Activated T-cell treated with anti-CD3 and anti-CD28 coated beads, Interleukin-2, amount 50 U/mL, for 24 hours (primary cell): ENCODE results near the gene DR1.
A peak's percentile ranks its signal among the peaks of the same experiment; 100 is the strongest.
"Not testable (repeated sequence)": the region's sequence is repeated elsewhere in the genome, so short reads cannot be mapped to it uniquely, and the experiment has no call there.

Source experiments
- DNase-seq: peaks from one replicate; pipeline ENCODE4 v3.0.0-alpha.2; 2020
- H3K27ac Mint-ChIP-seq: 2 replicates; pipeline ENCODE4 v1.8.0; 2020; ENCODE audit warnings: mild to moderate bottlenecking, mixed read lengths
- H3K27me3 Mint-ChIP-seq: 2 replicates; pipeline ENCODE4 v1.8.0; 2020; ENCODE audit warnings: mixed read lengths
- H3K36me3 Mint-ChIP-seq: 2 replicates; pipeline ENCODE4 v1.8.0; 2020; ENCODE audit warnings: low read depth, mixed read lengths
- H3K4me1 Mint-ChIP-seq: 2 replicates; pipeline ENCODE4 v1.8.0; 2020; ENCODE audit warnings: low read depth, mixed read lengths
- H3K4me3 Mint-ChIP-seq: 2 replicates; pipeline ENCODE4 v1.8.0; 2020; ENCODE audit warnings: mild to moderate bottlenecking, moderate library complexity, mixed read lengths
- H3K9me3 Mint-ChIP-seq: 2 replicates; pipeline ENCODE4 v1.8.0; 2020; ENCODE audit warnings: mixed read lengths

The DR1 gene

GRCh38 chr1:93349231-93350135 is 3.8 kb downstream of the DR1 start:
- peak overlapping the region; percentile 79 for H3K27ac Mint-ChIP-seq
- H3K4me3 Mint-ChIP-seq: peak overlapping the region; percentile 89
- H3K9me3 Mint-ChIP-seq: no peaks in the 10 kb centered on the region
- no peak for DNase-seq
- H3K27me3 Mint-ChIP-seq: no peaks in the 10 kb centered on the region
- H3K4me1 Mint-ChIP-seq: peaks cover 42% of the 10 kb centered on the region
- peaks cover 83% of the 10 kb centered on the region for H3K36me3 Mint-ChIP-seq

- H3K27me3 Mint-ChIP-seq: no peaks in the 10 kb centered on the region
- peak overlapping the region; percentile 69 for H3K4me3 Mint-ChIP-seq
- no peak for DNase-seq
- H3K36me3 Mint-ChIP-seq: peaks cover 85% of the 10 kb centered on the region
- no peaks in the 10 kb centered on the region for H3K9me3 Mint-ChIP-seq
- peaks cover 45% of the 10 kb centered on the region for H3K4me1 Mint-ChIP-seq
- H3K27ac Mint-ChIP-seq: peak overlapping the region; percentile 72
These were observed 4.6 kb downstream of the DR1 start for GRCh38 chr1:93350322-93350721.

GRCh38 chr1:93350875-93351274 is 5.2 kb downstream of the DR1 start:
- Mint-ChIP-seq H3K4me1 (peaks cover 49% of the 10 kb centered on the region), H3K27ac (no peak overlapping the region), H3K27me3 (no peaks in the 10 kb centered on the region), H3K36me3 (peaks cover 85% of the 10 kb centered on the region), H3K9me3 (no peaks in the 10 kb centered on the region), H3K4me3 (peak overlapping the region; percentile 69)
- no peak for DNase-seq

GRCh38 chr1:93351346-93351745 is 5.6 kb downstream of the DR1 start:
- Mint-ChIP-seq H3K4me1 (peaks cover 52% of the 10 kb centered on the region), H3K27ac (peak overlapping the region; percentile 68), H3K36me3 (peaks cover 85% of the 10 kb centered on the region), H3K4me3 (peak overlapping the region; percentile 47)
- not testable (repeated sequence) for H3K27me3 Mint-ChIP-seq, DNase-seq, H3K9me3 Mint-ChIP-seq

GRCh38 chr1:93352376-93352775 is 6.7 kb downstream of the DR1 start:
- DNase-seq: no peak
- Mint-ChIP-seq H3K9me3 (no peaks in the 10 kb centered on the region), H3K4me3 (peak overlapping the region; percentile 47), H3K27ac (peak overlapping the region; percentile 77), H3K36me3 (peaks cover 85% of the 10 kb centered on the region), H3K27me3 (no peaks in the 10 kb centered on the region), H3K4me1 (peaks cover 58% of the 10 kb centered on the region)

GRCh38 chr1:93353286-93353685 is 7.6 kb downstream of the DR1 start:
- no peak for DNase-seq
- H3K4me3 Mint-ChIP-seq: no peak overlapping the region
- no peaks in the 10 kb centered on the region for H3K27me3 Mint-ChIP-seq
- H3K36me3 Mint-ChIP-seq: peaks cover 84% of the 10 kb centered on the region
- H3K9me3 Mint-ChIP-seq: no peaks in the 10 kb centered on the region
- H3K4me1 Mint-ChIP-seq: peaks cover 67% of the 10 kb centered on the region
- peak overlapping the region; percentile 81 for H3K27ac Mint-ChIP-seq

- Mint-ChIP-seq H3K27me3 (no peaks in the 10 kb centered on the region), H3K4me1 (peaks cover 74% of the 10 kb centered on the region), H3K4me3 (no peak overlapping the region), H3K36me3 (peaks cover 86% of the 10 kb centered on the region), H3K9me3 (no peaks in the 10 kb centered on the region), H3K27ac (no peak overlapping the region)
- no peak for DNase-seq
These were observed 9.0 kb downstream of the DR1 start for GRCh38 chr1:93354749-93355148.

- no peak overlapping the region for H3K4me3 Mint-ChIP-seq
- H3K9me3 Mint-ChIP-seq: no peaks in the 10 kb centered on the region
- DNase-seq: no peak
- H3K36me3 Mint-ChIP-seq: peaks cover 96% of the 10 kb centered on the region
- H3K4me1 Mint-ChIP-seq: peaks cover 76% of the 10 kb centered on the region
- H3K27ac Mint-ChIP-seq: no peak overlapping the region
- no peaks in the 10 kb centered on the region for H3K27me3 Mint-ChIP-seq
These were observed 11.5 kb downstream of the DR1 start for GRCh38 chr1:93357242-93357641.

- Mint-ChIP-seq H3K27me3 (no peaks in the 10 kb centered on the region), H3K4me1 (peaks cover 66% of the 10 kb centered on the region), H3K4me3 (no peak overlapping the region), H3K9me3 (no peaks in the 10 kb centered on the region), H3K27ac (peak overlapping the region; percentile 18), H3K36me3 (peaks cover 97% of the 10 kb centered on the region)
- no peak for DNase-seq
These were observed 12.6 kb downstream of the DR1 start for GRCh38 chr1:93358293-93358692.

GRCh38 chr1:93360111-93360510 is 14.4 kb downstream of the DR1 start:
- H3K27me3 Mint-ChIP-seq: no peaks in the 10 kb centered on the region
- H3K9me3 Mint-ChIP-seq: no peaks in the 10 kb centered on the region
- H3K4me3 Mint-ChIP-seq: no peak overlapping the region
- DNase-seq: no peak
- no peak overlapping the region for H3K27ac Mint-ChIP-seq
- H3K36me3 Mint-ChIP-seq: peaks cover 95% of the 10 kb centered on the region
- H3K4me1 Mint-ChIP-seq: peaks cover 63% of the 10 kb centered on the region

GRCh38 chr1:93362237-93362636 is 16.5 kb downstream of the DR1 start:
- Mint-ChIP-seq H3K4me1 (peaks cover 48% of the 10 kb centered on the region), H3K9me3 (no peaks in the 10 kb centered on the region), H3K4me3 (no peak overlapping the region), H3K27ac (no peak overlapping the region), H3K27me3 (no peaks in the 10 kb centered on the region), H3K36me3 (peaks cover 95% of the 10 kb centered on the region)
- DNase-seq: no peak

GRCh38 chr1:93365813-93366212 is 20.1 kb downstream of the DR1 start:
- H3K36me3 Mint-ChIP-seq: peaks cover 89% of the 10 kb centered on the region
- no peaks in the 10 kb centered on the region for H3K9me3 Mint-ChIP-seq
- H3K27ac Mint-ChIP-seq: no peak overlapping the region
- no peak for DNase-seq
- peaks cover 16% of the 10 kb centered on the region for H3K4me1 Mint-ChIP-seq
- no peak overlapping the region for H3K4me3 Mint-ChIP-seq
- H3K27me3 Mint-ChIP-seq: no peaks in the 10 kb centered on the region

- no peak overlapping the region for H3K4me3 Mint-ChIP-seq
- H3K4me1 Mint-ChIP-seq: no peaks in the 10 kb centered on the region
- no peak overlapping the region for H3K27ac Mint-ChIP-seq
- no peaks in the 10 kb centered on the region for H3K27me3 Mint-ChIP-seq
- DNase-seq: no peak
- H3K9me3 Mint-ChIP-seq: peaks cover 13% of the 10 kb centered on the region
- H3K36me3 Mint-ChIP-seq: peaks cover 82% of the 10 kb centered on the region
These were observed 24.0 kb downstream of the DR1 start for GRCh38 chr1:93369734-93370133.

- Mint-ChIP-seq H3K4me1 (no peaks in the 10 kb centered on the region), H3K27me3 (no peaks in the 10 kb centered on the region), H3K27ac (no peak overlapping the region), H3K9me3 (peaks cover 42% of the 10 kb centered on the region), H3K4me3 (no peak overlapping the region), H3K36me3 (peaks cover 50% of the 10 kb centered on the region)
- DNase-seq: no peak
These were observed 28.8 kb downstream of the DR1 start for GRCh38 chr1:93374334-93375106.

- no peaks in the 10 kb centered on the region for H3K27me3 Mint-ChIP-seq
These were observed 38.9 kb downstream of the DR1 start for GRCh38 chr1:93384656-93385055.

More at GRCh38 chr1:93384656-93385055, 38.9 kb downstream of the DR1 start:
- Mint-ChIP-seq H3K36me3 (peaks cover 14% of the 10 kb centered on the region), H3K4me3 (no peak overlapping the region), H3K9me3 (peaks cover 31% of the 10 kb centered on the region), H3K27ac (no peak overlapping the region), H3K4me1 (no peaks in the 10 kb centered on the region)
- no peak for DNase-seq
